Measurements from ENCODE around the gene ZNRF2. TPM values are rescaled to one million over a fixed set of nuclear protein-coding genes. Genes with fewer than 3 reads are reported as not detected.

ZNRF2 gene
- total and polyA plus RNA-seq, 2 of the 4 experiments (the other 2 are of a cell fraction): 0.31 to 0.54 TPM

DNA sequence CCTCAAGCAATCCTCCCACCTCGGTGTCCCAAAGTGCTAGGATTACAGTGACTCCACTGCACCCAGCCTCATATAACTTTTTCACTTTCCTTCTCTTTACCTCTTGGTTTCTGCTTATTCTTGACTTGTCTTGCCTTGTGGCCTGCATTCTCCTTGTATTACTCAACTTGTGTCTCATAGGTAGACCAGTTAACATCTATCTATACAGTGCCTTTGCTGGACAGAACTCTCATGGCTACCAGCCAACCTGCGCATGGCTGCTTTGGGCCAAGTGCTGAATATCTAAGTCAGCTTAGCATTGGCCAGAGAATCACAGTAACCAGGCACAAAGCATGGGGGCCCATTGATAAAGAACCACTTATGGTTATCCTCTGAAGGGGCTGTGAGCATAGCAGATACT, 42.6 kb upstream of the ZNRF2 start:
- H2AK5ac ChIP-seq (ENCODE audit: low read depth, low read length): no peak overlapping the region
- no peaks in the 10 kb centered on the region for H3K9me3 ChIP-seq (ENCODE audit: control insufficient read depth, insufficient read depth, low read length)
- no peak overlapping the region for H3K27ac ChIP-seq (ENCODE audit: insufficient read depth, low read length)
- H3K4me1 ChIP-seq (ENCODE audit: control insufficient read depth, insufficient read depth, low read length): no peaks in the 10 kb centered on the region
- H2BK120ac ChIP-seq (ENCODE audit: low read depth, low read length): no peak overlapping the region
- H3K79me1 ChIP-seq (ENCODE audit: low read depth in 1 of 2, low read length in 2 of 2): no peaks in the 10 kb centered on the region
- TF ChIP-seq RFX5 (IDR thresholded peaks at IDR 0.05; ENCODE audit: low read depth, low read length) (no peak), CEBPB (IDR thresholded peaks at IDR 0.05; ENCODE audit: low read depth, low read length) (no peak), CHD1 (IDR thresholded peaks at IDR 0.05; ENCODE audit: low read depth, low read length) (no peak), BHLHE40 (IDR thresholded peaks at IDR 0.05; ENCODE audit: low read depth, low read length) (no peak), MAZ (IDR thresholded peaks at IDR 0.05; ENCODE audit: borderline replicate concordance, low read depth, low read length) (no peak), POLR2A (IDR thresholded peaks at IDR 0.05; ENCODE audit: low read depth, low read length) (no peak), SMC3 (IDR thresholded peaks at IDR 0.05; ENCODE audit: low read depth, low read length) (no peak)
- TF ChIP-seq, protein P1, sequence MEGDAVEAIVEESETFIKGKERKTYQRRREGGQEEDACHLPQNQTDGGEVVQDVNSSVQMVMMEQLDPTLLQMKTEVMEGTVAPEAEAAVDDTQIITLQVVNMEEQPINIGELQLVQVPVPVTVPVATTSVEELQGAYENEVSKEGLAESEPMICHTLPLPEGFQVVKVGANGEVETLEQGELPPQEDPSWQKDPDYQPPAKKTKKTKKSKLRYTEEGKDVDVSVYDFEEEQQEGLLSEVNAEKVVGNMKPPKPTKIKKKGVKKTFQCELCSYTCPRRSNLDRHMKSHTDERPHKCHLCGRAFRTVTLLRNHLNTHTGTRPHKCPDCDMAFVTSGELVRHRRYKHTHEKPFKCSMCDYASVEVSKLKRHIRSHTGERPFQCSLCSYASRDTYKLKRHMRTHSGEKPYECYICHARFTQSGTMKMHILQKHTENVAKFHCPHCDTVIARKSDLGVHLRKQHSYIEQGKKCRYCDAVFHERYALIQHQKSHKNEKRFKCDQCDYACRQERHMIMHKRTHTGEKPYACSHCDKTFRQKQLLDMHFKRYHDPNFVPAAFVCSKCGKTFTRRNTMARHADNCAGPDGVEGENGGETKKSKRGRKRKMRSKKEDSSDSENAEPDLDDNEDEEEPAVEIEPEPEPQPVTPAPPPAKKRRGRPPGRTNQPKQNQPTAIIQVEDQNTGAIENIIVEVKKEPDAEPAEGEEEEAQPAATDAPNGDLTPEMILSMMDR (conservative IDR thresholded peaks at IDR 0.05; ENCODE audit: low read depth, low read length): no peak
- TF ChIP-seq, protein P2, sequence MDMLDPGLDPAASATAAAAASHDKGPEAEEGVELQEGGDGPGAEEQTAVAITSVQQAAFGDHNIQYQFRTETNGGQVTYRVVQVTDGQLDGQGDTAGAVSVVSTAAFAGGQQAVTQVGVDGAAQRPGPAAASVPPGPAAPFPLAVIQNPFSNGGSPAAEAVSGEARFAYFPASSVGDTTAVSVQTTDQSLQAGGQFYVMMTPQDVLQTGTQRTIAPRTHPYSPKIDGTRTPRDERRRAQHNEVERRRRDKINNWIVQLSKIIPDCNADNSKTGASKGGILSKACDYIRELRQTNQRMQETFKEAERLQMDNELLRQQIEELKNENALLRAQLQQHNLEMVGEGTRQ (IDR thresholded peaks at IDR 0.05; ENCODE audit: low read depth, low read length): no peak
- H4K91ac ChIP-seq (ENCODE audit: insufficient read depth, low read depth, low read length): no peak overlapping the region
- no peak overlapping the region for H3K4me2 ChIP-seq (ENCODE audit: low read depth, low read length)
- in situ Hi-C loops (cut with MboI; ENCODE audit: low sequenced_read_pairs) (no loop called here), intact Hi-C loops (cut with micrococcal nuclease) (no loop called here), dilution Hi-C loops (cut with HindIII; ENCODE audit: low sequenced_read_pairs, unreplicated experiment) (no loop called here)
- no peak overlapping the region for H2BK15ac ChIP-seq (ENCODE audit: low read depth, low read length)
- H2AFZ ChIP-seq (replicated peaks; ENCODE audit: low read length, poor library complexity): no peak overlapping the region
- no peaks in the 10 kb centered on the region for H3K9me1 ChIP-seq (ENCODE audit: insufficient read depth, low read length)
- POLR2A ChIA-PET (ENCODE audit: unreplicated experiment): no interaction called here
- WGBS, 2 experiments (ENCODE audit: extremely low coverage in 2 of 2, insufficient read length in 1 of 2): 80% methylated on average over 1 of the region's 2 CpGs; no CpG with 5 or more reads in 1 of the 2 experiments
- no peak overlapping the region for H3K9ac ChIP-seq (ENCODE audit: low read depth, low read length)
- no TSS peak for BruUV-seq (replicated peaks)
- H3K36me3 ChIP-seq (ENCODE audit: control insufficient read depth, insufficient read depth, low read length): no peaks in the 10 kb centered on the region
- H3K18ac ChIP-seq (ENCODE audit: low read depth, low read length): no peak overlapping the region
- H4K5ac ChIP-seq (ENCODE audit: low read depth, low read length): no peak overlapping the region
- peaks cover 5% of the 10 kb centered on the region; the same call in 1 of the 2 replicates for H3K27me3 ChIP-seq (ENCODE audit: control insufficient read depth, insufficient read depth, low read length)
- no peak overlapping the region for H4K8ac ChIP-seq (ENCODE audit: low read depth in 2 of 2, low read length in 2 of 2)
- no peak for DNase-seq
- no peak overlapping the region for H3K4me3 ChIP-seq (ENCODE audit: insufficient read depth, low read depth, low read length)
- no peak overlapping the region for H2BK20ac ChIP-seq (ENCODE audit: low read depth, low read length)
- no peak overlapping the region for H3K56ac ChIP-seq (ENCODE audit: extremely low read depth, insufficient read depth, low read length)
- H3K14ac ChIP-seq (replicated peaks; ENCODE audit: low read depth, low read length): no peak overlapping the region
- H3K4ac ChIP-seq (ENCODE audit: low read depth, low read length): no peak overlapping the region
- no peak overlapping the region for H3K23ac ChIP-seq (ENCODE audit: low read depth, low read length)
- H2BK5ac ChIP-seq (ENCODE audit: low read depth, low read length, poor library complexity, severe bottlenecking): no peak overlapping the region
- no peak overlapping the region for H2AK9ac ChIP-seq (replicated peaks; ENCODE audit: low read depth, low read length, poor library complexity)
- CTCF ChIA-PET: no interaction called here
- H4K20me1 ChIP-seq (ENCODE audit: insufficient read depth, low read length): no peaks in the 10 kb centered on the region
- ATAC-seq (ENCODE audit: low read depth): no peak

All from IMR-90 (cell line).